ENCODE data around the gene PRKCSH. TPM values are rescaled to one million over a fixed set of nuclear protein-coding genes. Genes with fewer than 3 reads are reported as not detected.

PRKCSH gene
- polyA plus RNA-seq, 3 donors = 111 to 154 (median 149) TPM

DNA sequence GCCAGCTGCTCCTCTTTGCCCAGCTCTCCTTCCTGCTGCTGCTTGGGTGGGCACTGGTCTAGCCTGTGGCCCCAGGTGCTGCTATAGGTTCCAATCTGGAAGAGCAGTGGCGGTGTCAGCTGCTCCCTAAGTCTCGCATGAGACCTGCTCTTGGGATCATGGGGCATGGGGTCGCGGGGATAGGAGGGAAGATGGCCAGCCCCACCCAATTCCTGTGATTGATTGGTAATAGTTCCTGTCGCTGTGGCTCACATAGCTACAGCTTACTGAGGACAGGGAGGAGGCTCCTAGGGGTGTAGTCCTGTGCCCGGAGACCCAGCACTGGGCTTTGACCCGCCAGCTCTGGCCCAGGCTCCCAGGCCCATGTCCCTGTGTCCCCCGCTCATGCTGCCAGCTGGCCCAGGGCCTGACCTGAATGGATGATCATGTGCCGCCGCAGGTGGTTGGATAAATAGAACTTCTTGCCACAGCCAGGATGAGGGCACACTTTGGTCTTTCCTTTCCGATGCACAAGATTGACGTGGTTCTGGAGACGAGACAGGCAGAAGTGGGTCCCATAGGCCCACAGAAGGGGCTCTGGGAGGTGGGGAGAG, 49.9 kb downstream of the PRKCSH start:
- H3K27ac ChIP-seq (ENCODE audit: low read depth, low read length) = no peak overlapping the region
- 92 to 95% (median 95%) methylated on average over 13 of the region's 13 CpGs for WGBS, 3 donors

DNA sequence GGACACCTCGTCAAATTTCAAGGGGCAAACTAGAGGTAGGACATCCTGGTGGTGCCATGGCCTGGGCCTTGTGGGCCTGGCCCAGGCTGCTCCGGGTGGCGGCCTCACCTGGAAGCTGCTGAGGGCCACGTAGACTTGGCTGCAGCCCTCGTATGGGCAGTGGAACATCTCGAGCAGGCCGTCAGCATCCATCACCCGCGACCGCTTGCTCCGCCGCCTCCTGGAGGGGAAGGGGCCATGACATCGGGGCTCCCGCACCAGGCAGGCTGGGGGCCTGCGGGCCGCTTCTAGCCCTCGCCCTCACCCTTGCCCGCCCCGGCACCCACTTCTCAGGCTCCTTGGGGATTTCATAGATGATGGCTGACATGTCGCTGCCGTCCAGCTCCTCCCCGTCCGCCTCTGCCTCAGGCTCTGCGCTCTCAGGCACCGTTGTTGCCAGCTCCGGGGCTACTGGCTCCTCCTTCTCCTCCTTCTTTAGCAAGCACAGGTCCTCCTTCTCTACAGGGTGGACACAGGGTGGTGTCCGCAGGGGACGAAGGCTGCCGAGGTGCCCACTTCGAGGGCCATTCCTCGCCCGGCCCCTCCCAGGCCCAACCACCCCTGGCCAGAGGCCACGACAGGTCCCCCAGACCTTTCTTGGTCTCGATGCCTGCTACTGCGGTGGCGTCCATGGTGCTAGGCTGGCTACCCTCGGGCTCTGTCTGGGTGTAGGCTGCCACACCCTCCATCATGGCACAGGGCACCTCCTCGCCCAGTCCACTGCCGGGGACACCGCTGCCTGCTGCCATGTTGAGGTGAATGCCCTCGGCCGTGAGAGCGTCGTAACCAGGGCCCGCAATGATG, 51.4 kb downstream of the PRKCSH start:
- no peak overlapping the region for H3K27ac ChIP-seq (ENCODE audit: low read depth, low read length)
- WGBS, 3 donors = 93 to 94% (median 94%) methylated on average over 44 to 45 of the region's 45 CpGs

DNA sequence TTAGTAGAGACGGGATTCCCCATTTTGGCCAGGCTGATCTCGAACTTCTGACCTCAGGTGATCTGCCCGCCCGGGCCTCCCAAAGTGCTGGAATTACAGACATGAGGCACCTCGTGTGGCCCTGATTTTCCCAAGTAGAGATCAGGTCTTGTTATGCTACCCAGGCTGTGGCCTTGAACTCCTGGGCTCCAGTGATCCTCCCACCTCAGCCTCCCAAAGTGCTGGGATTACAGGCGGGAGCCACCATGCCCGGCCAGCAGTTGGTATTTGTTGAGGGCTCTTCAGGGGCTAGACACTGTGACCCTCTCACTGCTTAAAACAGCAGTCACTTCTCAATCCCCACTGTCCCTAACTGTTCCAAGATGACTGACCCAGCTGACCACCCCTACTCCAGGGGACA, 53.9 kb downstream of the PRKCSH start:
- WGBS, 3 donors = 94 to 97% (median 95%) methylated on average over 7 of the region's 7 CpGs
- no peak overlapping the region for H3K27ac ChIP-seq (ENCODE audit: low read depth, low read length)

DNA sequence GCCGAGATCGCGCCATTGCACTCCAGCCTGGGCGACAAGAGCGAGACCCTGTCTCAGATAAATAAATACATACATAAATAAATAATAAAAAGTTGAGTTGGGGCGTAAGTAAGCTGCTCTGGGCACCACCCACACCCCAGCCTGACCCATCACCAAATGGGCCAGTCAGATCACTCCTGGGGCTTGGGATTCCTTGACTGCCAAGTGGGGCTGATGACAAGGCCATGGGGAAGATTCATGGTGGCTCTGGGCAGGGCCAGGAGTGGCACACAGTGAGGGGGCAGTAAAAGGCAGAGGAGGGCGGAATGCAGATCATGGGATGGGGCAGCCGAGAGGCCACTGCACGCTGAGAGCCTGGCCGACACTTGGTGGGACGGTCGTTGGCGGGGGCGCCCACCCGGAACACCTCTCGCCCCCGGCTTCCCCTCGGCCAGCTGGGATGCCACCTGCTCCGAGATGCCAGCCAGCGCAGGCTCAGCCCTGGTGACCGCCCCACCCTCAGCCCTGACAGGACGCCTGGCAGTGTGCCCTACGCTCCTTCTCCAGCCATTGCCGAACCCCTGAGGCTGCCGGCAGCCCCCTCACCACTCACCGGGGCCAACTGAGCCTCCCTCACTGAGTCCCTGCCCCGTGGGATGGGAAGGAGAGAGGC, 59.3 kb downstream of the PRKCSH start:
- no peak overlapping the region for H3K27ac ChIP-seq (ENCODE audit: low read depth, low read length)
- WGBS, 3 donors = 92 to 96% (median 94%) methylated on average over 27 of the region's 27 CpGs

- H3K27ac ChIP-seq (ENCODE audit: low read depth, low read length) = no peak overlapping the region
- 75 to 93% (median 90%) methylated on average over 6 to 10 of the region's 10 CpGs for WGBS, 3 donors
These were observed 60.0 kb downstream of the PRKCSH start for GRCh38 chr19:11495481-11495880.

DNA sequence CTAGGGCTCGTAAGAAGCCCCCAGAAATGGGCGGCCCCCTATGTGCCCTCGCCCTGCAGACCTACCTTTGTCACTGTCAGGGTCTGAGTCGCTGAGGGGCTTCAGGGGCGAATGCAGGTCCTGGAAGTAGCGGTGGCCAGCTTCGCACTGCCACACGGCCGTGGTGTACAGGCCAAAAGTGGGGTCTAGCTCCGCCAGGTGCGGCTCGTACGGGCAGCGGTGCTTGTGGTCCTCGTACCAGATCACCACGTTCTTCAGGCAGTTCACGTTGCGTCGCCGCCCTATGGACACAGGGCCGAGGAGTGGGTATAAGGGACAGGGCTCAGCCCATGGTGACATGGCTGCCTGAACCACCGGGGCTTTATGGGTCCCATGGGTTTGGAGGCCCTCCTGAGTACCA, 60.5 kb downstream of the PRKCSH start:
- H3K27ac ChIP-seq (ENCODE audit: low read depth, low read length) = no peak overlapping the region
- WGBS, 3 donors = 94 to 96% (median 96%) methylated on average over 22 of the region's 22 CpGs

DNA sequence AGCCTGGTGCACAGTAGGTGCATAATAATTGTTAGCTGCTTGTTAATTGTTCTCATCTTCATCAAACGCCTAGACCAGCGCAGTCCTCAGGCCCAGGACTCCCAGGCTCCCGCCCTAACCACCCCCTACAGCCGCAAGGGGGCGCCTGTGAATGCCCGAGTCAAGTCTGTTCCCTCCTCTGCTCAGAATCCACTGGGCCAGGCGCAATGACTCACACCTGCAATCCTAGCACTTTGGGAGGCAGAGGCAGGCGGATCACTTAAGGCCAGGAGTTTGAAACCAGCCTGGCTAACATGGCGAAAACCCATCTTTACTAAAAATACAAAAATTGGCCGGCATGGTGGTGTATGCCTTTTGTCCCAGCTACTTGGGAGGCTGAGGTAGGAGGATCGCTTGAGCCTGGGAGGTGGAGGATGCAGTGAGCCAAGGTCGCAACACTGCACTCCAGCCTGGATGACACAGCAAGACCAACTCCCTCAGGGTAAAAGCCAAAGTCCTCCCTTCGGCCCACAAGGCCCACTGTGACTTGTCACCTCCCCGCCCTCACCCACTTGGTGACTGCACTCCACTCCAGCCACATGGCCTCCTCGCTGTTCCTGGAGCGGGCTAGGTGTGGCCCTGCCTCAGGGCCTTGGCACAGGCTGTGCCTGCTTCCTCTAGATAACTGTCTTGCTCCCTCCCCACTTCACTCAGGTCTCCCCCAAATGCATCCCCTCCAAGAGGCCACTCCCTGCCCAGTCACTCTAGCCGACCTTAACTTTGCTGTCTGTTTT, 61.1 kb downstream of the PRKCSH start:
- whole genome bisulfite sequencing, 3 donors = 71 to 74% (median 74%) methylated on average over 17 of the region's 17 CpGs
- no peak overlapping the region for H3K27ac ChIP-seq (ENCODE audit: low read depth, low read length)

GRCh38 chr19:11499220-11499726, 63.8 kb downstream of the PRKCSH start:
- H3K27ac ChIP-seq (ENCODE audit: low read depth, low read length) = no peak overlapping the region
- 93 to 95% (median 93%) methylated on average over 6 of the region's 6 CpGs for WGBS, 3 donors

DNA sequence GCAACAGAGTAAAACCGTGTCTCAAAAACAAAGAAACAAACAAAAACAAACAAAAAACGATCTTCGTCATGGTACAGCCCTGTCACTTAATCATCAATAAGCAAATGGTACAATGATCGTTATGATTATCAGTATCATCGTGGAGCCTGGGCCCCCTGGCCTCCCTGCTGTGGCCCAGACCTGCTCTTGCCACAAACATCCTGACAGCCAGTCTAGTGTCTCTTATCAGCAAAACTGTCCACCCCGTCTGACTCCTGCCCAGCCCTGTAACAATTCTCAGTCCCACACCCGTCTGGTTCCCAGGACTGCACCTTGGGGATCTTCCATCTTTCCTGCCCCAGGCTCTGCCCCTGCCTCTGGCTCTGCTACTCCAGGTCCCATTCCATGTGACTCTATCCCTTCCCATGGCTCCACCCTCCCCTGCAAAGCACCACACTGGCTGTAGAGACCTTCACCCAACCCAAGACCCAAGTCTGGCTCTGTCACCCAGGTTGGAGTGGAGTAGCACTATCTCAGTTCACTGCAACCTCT, 64.5 kb downstream of the PRKCSH start:
- WGBS, 3 donors = 64 to 86% (median 84%) methylated on average over 7 of the region's 7 CpGs
- no peak overlapping the region for H3K27ac ChIP-seq (ENCODE audit: low read depth, low read length)

Other genes with a start within 250 kb of the PRKCSH start
- gene KANK2, start 238.1 kb upstream of the PRKCSH start, polyA plus RNA-seq = 100 to 1,000 TPM in 2 of 3 donors, 10 to 100 TPM in 1; 34.3 to 583 (median 148) TPM
- gene ANGPTL8, start 196.0 kb upstream of the PRKCSH start, polyA plus RNA-seq = 100 to 1,000 TPM in 1 of 3 donors, 10 to 100 TPM in 1, 1 to 10 TPM in 1; 7.4 to 108 (median 16.9) TPM
- 100 to 1,000 TPM in 1 of 3 donors, 10 to 100 TPM in 2; 16.2 to 190 (median 57.8) TPM for gene DOCK6, start 173.1 kb upstream of the PRKCSH start, polyA plus RNA-seq
- gene TSPAN16, start 139.5 kb upstream of the PRKCSH start, polyA plus RNA-seq = not detected
- 10 to 100 TPM in 2 of 3 donors, 1 to 10 TPM in 1; 4.6 to 29.6 (median 10.3) TPM for gene RAB3D, start 96.0 kb upstream of the PRKCSH start, polyA plus RNA-seq
- gene TMEM205, start 89.4 kb upstream of the PRKCSH start, polyA plus RNA-seq = 10 to 100 TPM; 61.4 to 97.8 (median 69.7) TPM
- 10 to 100 TPM; 15.8 to 43.5 (median 20.9) TPM for gene CCDC159, start 89.1 kb upstream of the PRKCSH start, polyA plus RNA-seq
- gene PLPPR2, start 80.2 kb upstream of the PRKCSH start, polyA plus RNA-seq = 10 to 100 TPM in 2 of 3 donors, 1 to 10 TPM in 1; 5.9 to 18.3 (median 17.9) TPM
- 1 to 10 TPM; 1.4 to 2.4 (median 2.1) TPM for gene SWSAP1, start 61.0 kb upstream of the PRKCSH start, polyA plus RNA-seq
- gene EPOR, start 51.3 kb upstream of the PRKCSH start, polyA plus RNA-seq = 10 to 100 TPM in 1 of 3 donors, 1 to 10 TPM in 2; 8.0 to 10.5 (median 8.7) TPM
- gene RGL3, start 16.3 kb upstream of the PRKCSH start, polyA plus RNA-seq = 10 to 100 TPM; 12.9 to 30.4 (median 23.6) TPM
- under 1 TPM in 2 of 3 donors, not detected in 1; 0.15 to 0.30 TPM for gene ODAD3, start 514 bp upstream of the PRKCSH start, polyA plus RNA-seq
- gene ELAVL3, start 45.4 kb downstream of the PRKCSH start, polyA plus RNA-seq = under 1 TPM in 1 of 3 donors, not detected in 2; 0.03 TPM
- 1 to 10 TPM; 5.8 to 8.0 (median 6.5) TPM for gene ZNF653, start 70.2 kb downstream of the PRKCSH start, polyA plus RNA-seq
- gene ECSIT, start 93.5 kb downstream of the PRKCSH start, polyA plus RNA-seq = 10 to 100 TPM; 48.1 to 56.4 (median 50.4) TPM
- gene CNN1, start 103.2 kb downstream of the PRKCSH start, polyA plus RNA-seq = 10 to 100 TPM in 2 of 3 donors, 1 to 10 TPM in 1; 4.3 to 39.0 (median 21.4) TPM
- gene ELOF1, start 123.6 kb downstream of the PRKCSH start, polyA plus RNA-seq = 10 to 100 TPM; 52.6 to 55.2 (median 55.1) TPM
- 10 to 100 TPM in 1 of 3 donors, 1 to 10 TPM in 2; 9.7 to 19.6 (median 9.9) TPM for gene ACP5, start 142.0 kb downstream of the PRKCSH start, polyA plus RNA-seq
- gene ZNF627, start 161.8 kb downstream of the PRKCSH start, polyA plus RNA-seq = 1 to 10 TPM; 1.7 to 5.7 (median 2.4) TPM

Measured in adipose tissue (tissue), 3 donors.